AG09309 (cell line): ENCODE data around the gene OR2A1.
"Not testable (repeated sequence)": the region's sequence is repeated elsewhere in the genome, so short reads cannot be mapped to it uniquely, and the experiment has no call there.

Experiments
- DNase-seq: peaks from one replicate; pipeline ENCODE4 v3.0.0-alpha.2; 2010; ENCODE audit warnings: low read depth
- H3K4me3 ChIP-seq: 2 replicates; pipeline ENCODE4 v1.5.1; 2011; ENCODE audit warnings: mild to moderate bottlenecking, low read depth, low read length, moderate library complexity; ENCODE audit not compliant: control insufficient read depth

The OR2A1 gene

DNA sequence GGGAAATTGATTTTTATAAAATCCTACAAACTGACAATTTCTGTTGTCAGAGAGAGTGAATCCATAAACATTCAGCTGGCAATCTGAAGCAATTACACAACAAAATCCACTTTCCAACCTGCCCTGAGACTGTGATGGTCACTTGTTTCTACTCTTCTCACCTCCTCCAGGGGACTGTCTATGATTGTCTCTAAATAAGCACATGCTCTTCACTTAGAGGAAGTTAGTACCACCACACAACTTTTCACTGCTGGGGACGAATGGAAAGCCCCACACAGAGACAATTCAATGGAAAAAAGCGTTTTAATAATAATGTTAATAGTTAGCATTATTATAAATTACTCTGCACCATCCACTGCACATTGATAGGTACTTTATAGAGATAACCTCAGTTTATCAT, 7.3 kb downstream of the OR2A1 start:
- H3K4me3 ChIP-seq, DNase-seq: not testable (repeated sequence)

- H3K4me3 ChIP-seq, DNase-seq: not testable (repeated sequence)
Measured at GRCh38 chr7:144321677-144322206, 9.5 kb downstream of the OR2A1 start.

GRCh38 chr7:144323359-144323758, 11.1 kb downstream of the OR2A1 start:
- DNase-seq, H3K4me3 ChIP-seq: not testable (repeated sequence)

DNA sequence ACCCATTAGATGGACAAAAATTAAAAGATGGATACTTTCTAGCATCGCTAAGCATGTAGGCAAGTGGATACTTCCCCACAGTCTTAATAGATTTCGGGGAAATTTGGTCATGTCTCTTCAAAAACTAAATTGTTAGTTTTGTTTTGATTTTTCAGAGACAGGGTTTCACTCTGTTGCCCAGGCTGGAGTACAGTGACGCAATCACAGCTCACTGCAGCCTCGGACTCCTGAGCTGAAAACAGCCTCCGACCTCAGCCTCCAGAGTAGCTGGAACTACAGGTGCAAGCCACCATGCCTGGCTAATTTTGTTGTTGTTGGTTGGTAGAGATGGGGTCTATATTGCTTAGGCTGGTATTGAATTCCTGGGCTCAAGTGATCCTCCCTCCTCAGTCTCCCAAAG, 13.6 kb downstream of the OR2A1 start:
- not testable (repeated sequence) for DNase-seq, H3K4me3 ChIP-seq

- DNase-seq: not testable (repeated sequence)
Measured at GRCh38 chr7:144330044-144330443, 17.8 kb downstream of the OR2A1 start.

DNA sequence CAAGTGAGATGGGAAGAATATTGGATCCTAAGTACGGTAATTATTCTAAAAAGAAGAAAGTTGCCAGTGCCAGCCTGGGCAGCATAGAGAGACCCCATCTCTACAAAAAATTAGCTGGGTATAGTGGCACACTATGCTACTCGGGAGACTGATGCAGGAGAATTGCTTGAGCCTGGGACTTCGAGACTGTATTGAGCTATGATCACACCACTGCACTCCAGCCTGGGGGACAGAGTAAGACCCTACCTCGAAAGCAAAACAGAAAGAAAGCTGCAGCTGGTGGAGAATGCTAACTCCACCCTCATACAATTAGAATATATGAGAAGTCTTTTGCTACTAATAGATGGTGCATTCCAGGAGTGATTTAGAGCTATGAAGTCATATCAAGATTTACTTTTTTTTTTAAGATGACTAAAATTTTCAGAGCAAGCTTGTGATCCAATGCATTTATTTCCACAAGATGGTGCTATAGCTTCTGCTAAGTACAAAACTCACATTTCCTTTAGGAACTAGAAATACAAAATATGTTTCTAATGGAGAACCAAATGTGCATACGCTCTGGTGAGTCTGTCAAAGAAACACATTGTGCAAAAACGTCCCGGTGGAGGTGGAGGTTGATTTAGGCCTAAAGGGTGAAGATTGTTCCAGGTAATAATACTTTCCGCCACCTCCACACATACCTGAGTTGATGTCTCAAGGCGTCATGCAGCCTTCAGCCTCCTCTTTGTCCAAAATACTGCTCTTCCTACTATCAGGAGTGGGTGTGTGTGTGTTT, 19.2 kb downstream of the OR2A1 start:
- H3K4me3 ChIP-seq, DNase-seq: not testable (repeated sequence)

More at GRCh38 chr7:144330044-144330443, 17.8 kb downstream of the OR2A1 start:
- not testable (repeated sequence) for H3K4me3 ChIP-seq

DNA sequence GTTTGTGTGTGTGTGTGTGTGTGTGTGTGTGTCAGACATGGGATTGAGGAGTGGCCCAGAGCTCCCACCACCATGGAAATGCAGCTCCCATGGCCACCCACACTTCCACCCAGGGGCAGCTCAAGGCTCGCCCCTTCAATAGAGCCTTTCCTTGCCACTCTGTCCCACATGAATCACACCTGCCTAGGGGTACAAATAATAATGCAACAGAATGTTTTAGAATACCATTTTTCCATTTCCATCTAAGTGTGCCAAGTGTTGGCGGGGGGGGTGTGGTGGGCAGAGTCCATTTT, 19.7 kb downstream of the OR2A1 start:
- H3K4me3 ChIP-seq, DNase-seq: not testable (repeated sequence)

GRCh38 chr7:144348625-144349024, 36.4 kb downstream of the OR2A1 start:
- H3K4me3 ChIP-seq, DNase-seq: not testable (repeated sequence)

GRCh38 chr7:144351667-144352066, 39.4 kb downstream of the OR2A1 start:
- not testable (repeated sequence) for H3K4me3 ChIP-seq, DNase-seq

GRCh38 chr7:144355176-144355822, 43.1 kb downstream of the OR2A1 start, which contains the start of gene ARHGEF5:
Gene ARHGEF5 (plus strand): TSS chr7:144355402. CDS start chr7:144362670, 7,268 bp downstream.
- H3K4me3 ChIP-seq: not testable (repeated sequence)

DNA sequence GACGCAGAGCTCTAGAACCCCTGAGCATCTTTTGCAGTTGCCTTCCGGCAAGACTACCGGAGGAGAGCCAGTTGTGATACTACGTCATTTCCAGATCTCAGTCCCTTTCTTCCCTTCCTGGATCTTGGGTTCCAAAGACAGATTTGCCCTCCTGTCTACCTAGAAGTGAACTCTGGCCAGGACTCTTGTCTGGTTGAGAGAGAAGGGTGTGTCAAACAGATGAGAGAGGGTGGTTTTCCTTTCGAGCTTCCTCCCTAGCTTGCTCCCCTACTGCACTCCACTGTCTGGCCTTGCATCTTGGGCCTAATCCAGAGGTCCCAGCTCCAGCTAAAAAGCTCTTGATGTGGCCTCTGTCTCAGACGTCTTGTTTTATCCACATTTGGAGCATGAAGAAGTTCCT, 44.0 kb downstream of the OR2A1 start:
- not testable (repeated sequence) for DNase-seq

More at GRCh38 chr7:144355176-144355822, 43.1 kb downstream of the OR2A1 start, which contains the start of gene ARHGEF5:
- DNase-seq: not testable (repeated sequence)

DNA sequence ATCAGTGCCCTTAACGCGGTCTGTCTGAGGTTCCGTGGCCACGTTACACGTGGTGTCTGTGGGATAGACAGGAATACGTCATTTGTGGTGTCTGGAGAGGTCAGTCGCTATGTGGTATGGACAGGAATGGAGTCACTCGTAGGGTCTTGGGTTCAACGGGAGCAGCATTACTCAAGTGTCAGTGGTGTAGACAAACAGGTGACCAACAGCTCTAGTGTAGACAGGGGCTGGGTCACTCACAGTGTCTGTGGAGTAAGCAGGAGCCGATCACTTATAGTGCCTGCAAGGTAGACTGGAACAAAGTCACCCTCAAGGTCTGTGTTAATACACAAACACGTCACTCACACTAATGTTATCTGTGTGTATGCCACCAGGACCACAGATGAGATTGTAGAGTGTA, 44.6 kb downstream of the OR2A1 start:
- not testable (repeated sequence) for DNase-seq, H3K4me3 ChIP-seq

More for the DNA sequence above, 44.0 kb downstream of the OR2A1 start:
- not testable (repeated sequence) for H3K4me3 ChIP-seq

DNA sequence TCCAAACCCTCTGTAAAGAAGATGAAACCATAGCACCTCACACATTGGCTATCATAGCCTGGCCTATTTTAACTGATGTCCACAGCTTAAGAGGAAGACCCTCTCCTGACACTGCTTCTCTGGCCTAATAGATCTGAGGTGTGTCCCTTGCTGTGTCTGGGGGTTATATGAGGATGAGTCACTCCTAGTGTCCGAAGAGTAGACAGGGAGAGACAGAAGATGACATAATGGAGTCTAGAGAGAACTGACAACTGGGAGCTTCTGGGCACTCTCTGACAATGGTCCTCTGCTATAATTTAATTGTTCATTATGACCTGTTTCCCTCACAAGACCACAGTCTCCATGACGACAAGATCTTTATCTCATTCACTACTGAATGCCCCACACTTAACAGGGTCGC, 49.8 kb downstream of the OR2A1 start:
- not testable (repeated sequence) for DNase-seq, H3K4me3 ChIP-seq

GRCh38 chr7:144365523-144365922, 53.3 kb downstream of the OR2A1 start:
- DNase-seq, H3K4me3 ChIP-seq: not testable (repeated sequence)

- H3K4me3 ChIP-seq, DNase-seq: not testable (repeated sequence)
Measured at GRCh38 chr7:144367250-144367649, 55.0 kb downstream of the OR2A1 start.

- not testable (repeated sequence) for DNase-seq, H3K4me3 ChIP-seq
Measured at GRCh38 chr7:144369221-144369620, 57.0 kb downstream of the OR2A1 start.
